ENCODE results near the gene CUX1.

The CUX1 gene

GRCh38 chr7:102079140-102080018 lies 262.0 kb downstream of the CUX1 start:
- FAIRE-seq = no peak
- TF ChIP-seq POLR2A (IDR thresholded peaks at IDR 0.05; ENCODE audit: low read depth, low read length) (no peak), TAF1 (IDR thresholded peaks at IDR 0.05; ENCODE audit: borderline replicate concordance, low read depth, low read length) (no peak), POLR2AphosphoS5 (IDR thresholded peaks at IDR 0.05; ENCODE audit: low read depth, low read length) (no peak)
- no peak for DNase-seq (ENCODE audit: insufficient read length)

- no peak for TF ChIP-seq TAF1 (IDR thresholded peaks at IDR 0.05; ENCODE audit: borderline replicate concordance, low read depth, low read length)
- TF ChIP-seq POLR2A (IDR thresholded peaks at IDR 0.05; ENCODE audit: low read depth, low read length) = no peak
- TF ChIP-seq POLR2AphosphoS5 (IDR thresholded peaks at IDR 0.05; ENCODE audit: low read depth, low read length) = no peak
- DNase-seq (ENCODE audit: insufficient read length) (no peak), FAIRE-seq (no peak)
Measured at GRCh38 chr7:102080019-102080433, 262.6 kb downstream of the CUX1 start.

- TF ChIP-seq POLR2A (IDR thresholded peaks at IDR 0.05; ENCODE audit: low read depth, low read length) (no peak), POLR2AphosphoS5 (IDR thresholded peaks at IDR 0.05; ENCODE audit: low read depth, low read length) (no peak), TAF1 (IDR thresholded peaks at IDR 0.05; ENCODE audit: borderline replicate concordance, low read depth, low read length) (no peak)
- no peak for FAIRE-seq
- DNase-seq (ENCODE audit: insufficient read length) = no peak
Measured at GRCh38 chr7:102080434-102081243, 263.2 kb downstream of the CUX1 start.

- DNase-seq (ENCODE audit: insufficient read length) = no peak
- no peak for FAIRE-seq
- TF ChIP-seq POLR2AphosphoS5 (IDR thresholded peaks at IDR 0.05; ENCODE audit: low read depth, low read length) (no peak), TAF1 (IDR thresholded peaks at IDR 0.05; ENCODE audit: borderline replicate concordance, low read depth, low read length) (no peak), POLR2A (IDR thresholded peaks at IDR 0.05; ENCODE audit: low read depth, low read length) (no peak)
Measured at GRCh38 chr7:102081244-102081627, 263.8 kb downstream of the CUX1 start.

GRCh38 chr7:102082693-102083368 lies 265.4 kb downstream of the CUX1 start:
- DNase-seq (ENCODE audit: insufficient read length) (no peak), FAIRE-seq (no peak)
- TF ChIP-seq POLR2A (IDR thresholded peaks at IDR 0.05; ENCODE audit: low read depth, low read length) (no peak), TAF1 (IDR thresholded peaks at IDR 0.05; ENCODE audit: borderline replicate concordance, low read depth, low read length) (no peak), POLR2AphosphoS5 (IDR thresholded peaks at IDR 0.05; ENCODE audit: low read depth, low read length) (no peak)

GRCh38 chr7:102085218-102085772 lies 267.9 kb downstream of the CUX1 start:
- FAIRE-seq (no peak), DNase-seq (ENCODE audit: insufficient read length) (no peak)
- TF ChIP-seq POLR2A (IDR thresholded peaks at IDR 0.05; ENCODE audit: low read depth, low read length) = no peak
- TF ChIP-seq POLR2AphosphoS5 (IDR thresholded peaks at IDR 0.05; ENCODE audit: low read depth, low read length) = no peak
- no peak for TF ChIP-seq TAF1 (IDR thresholded peaks at IDR 0.05; ENCODE audit: borderline replicate concordance, low read depth, low read length)

GRCh38 chr7:102089175-102090098 lies 272.0 kb downstream of the CUX1 start:
- FAIRE-seq (no peak), DNase-seq (ENCODE audit: insufficient read length) (no peak)
- no peak for TF ChIP-seq TAF1 (IDR thresholded peaks at IDR 0.05; ENCODE audit: borderline replicate concordance, low read depth, low read length)
- no peak for TF ChIP-seq POLR2AphosphoS5 (IDR thresholded peaks at IDR 0.05; ENCODE audit: low read depth, low read length)
- no peak for TF ChIP-seq POLR2A (IDR thresholded peaks at IDR 0.05; ENCODE audit: low read depth, low read length)

GRCh38 chr7:102093599-102094315 lies 276.3 kb downstream of the CUX1 start:
- TF ChIP-seq POLR2A (IDR thresholded peaks at IDR 0.05; ENCODE audit: low read depth, low read length) (no peak), TAF1 (IDR thresholded peaks at IDR 0.05; ENCODE audit: borderline replicate concordance, low read depth, low read length) (no peak), POLR2AphosphoS5 (IDR thresholded peaks at IDR 0.05; ENCODE audit: low read depth, low read length) (no peak)
- no peak for DNase-seq (ENCODE audit: insufficient read length)
- no peak for FAIRE-seq

GRCh38 chr7:102094316-102094650 lies 276.9 kb downstream of the CUX1 start:
- no peak for DNase-seq (ENCODE audit: insufficient read length)
- TF ChIP-seq POLR2AphosphoS5 (IDR thresholded peaks at IDR 0.05; ENCODE audit: low read depth, low read length) (no peak), POLR2A (IDR thresholded peaks at IDR 0.05; ENCODE audit: low read depth, low read length) (no peak), TAF1 (IDR thresholded peaks at IDR 0.05; ENCODE audit: borderline replicate concordance, low read depth, low read length) (no peak)
- FAIRE-seq = no peak

All from GM12892 (cell line).